Activated naive CD4-positive, alpha-beta T cell treated with anti-CD3 and anti-CD28 coated beads, Interleukin-2, amount 50 U/mL, for 24 hours (primary cell): ENCODE data around the gene DDX43.
"Not testable (repeated sequence)": the region's sequence is repeated elsewhere in the genome, so short reads cannot be mapped to it uniquely, and the experiment has no call there.

Source experiments
- H3K27ac Mint-ChIP-seq: one replicate; pipeline ENCODE4 v1.8.0; 2021; ENCODE audit warnings: mild to moderate bottlenecking, mixed read lengths
- H3K27me3 Mint-ChIP-seq: one replicate; pipeline ENCODE4 v1.8.0; 2021; ENCODE audit warnings: mixed read lengths
- H3K36me3 Mint-ChIP-seq: one replicate; pipeline ENCODE4 v1.8.0; 2021; ENCODE audit warnings: mixed read lengths
- H3K4me1 Mint-ChIP-seq: one replicate; pipeline ENCODE4 v1.8.0; 2021; ENCODE audit warnings: mixed read lengths
- H3K4me3 Mint-ChIP-seq: one replicate; pipeline ENCODE4 v1.8.0; 2021; ENCODE audit warnings: mild to moderate bottlenecking, mixed read lengths
- H3K9me3 Mint-ChIP-seq: one replicate; pipeline ENCODE4 v1.8.0; 2021; ENCODE audit warnings: mixed read lengths

Gene DDX43

GRCh38 chr6:73375216-73375615, 19.4 kb upstream of the DDX43 start:
- Mint-ChIP-seq H3K27ac (no peak overlapping the region), H3K4me1 (no peaks in the 10 kb centered on the region), H3K36me3 (no peaks in the 10 kb centered on the region), H3K27me3 (no peaks in the 10 kb centered on the region), H3K4me3 (no peak overlapping the region), H3K9me3 (no peaks in the 10 kb centered on the region)

GRCh38 chr6:73377225-73377624, 17.4 kb upstream of the DDX43 start:
- Mint-ChIP-seq H3K36me3 (no peaks in the 10 kb centered on the region), H3K4me1 (no peaks in the 10 kb centered on the region), H3K9me3 (no peaks in the 10 kb centered on the region), H3K4me3 (no peak overlapping the region), H3K27ac (no peak overlapping the region), H3K27me3 (no peaks in the 10 kb centered on the region)

- H3K4me1 Mint-ChIP-seq, H3K9me3 Mint-ChIP-seq, H3K36me3 Mint-ChIP-seq, H3K27me3 Mint-ChIP-seq, H3K4me3 Mint-ChIP-seq, H3K27ac Mint-ChIP-seq: not testable (repeated sequence)
Observed at GRCh38 chr6:73381531-73381930, 13.1 kb upstream of the DDX43 start.

- no peak overlapping the region for H3K4me3 Mint-ChIP-seq
- H3K4me1 Mint-ChIP-seq: no peaks in the 10 kb centered on the region
- H3K27me3 Mint-ChIP-seq: no peaks in the 10 kb centered on the region
- no peak overlapping the region for H3K27ac Mint-ChIP-seq
- H3K9me3 Mint-ChIP-seq: no peaks in the 10 kb centered on the region
- H3K36me3 Mint-ChIP-seq: no peaks in the 10 kb centered on the region
Observed at GRCh38 chr6:73382462-73383113, 12.0 kb upstream of the DDX43 start.

GRCh38 chr6:73388433-73388799, 6.2 kb upstream of the DDX43 start:
- H3K4me1 Mint-ChIP-seq: peaks cover 3% of the 10 kb centered on the region

GRCh38 chr6:73388800-73389512, 5.7 kb upstream of the DDX43 start:
- Mint-ChIP-seq H3K4me3 (peak overlapping the region; percentile 72), H3K27me3 (peaks cover 2% of the 10 kb centered on the region), H3K27ac (no peak overlapping the region), H3K36me3 (no peaks in the 10 kb centered on the region), H3K9me3 (no peaks in the 10 kb centered on the region), H3K4me1 (peaks cover 3% of the 10 kb centered on the region)

More at GRCh38 chr6:73388433-73388799, 6.2 kb upstream of the DDX43 start:
- Mint-ChIP-seq H3K27ac (no peak overlapping the region), H3K4me3 (peak overlapping the region; percentile 72), H3K36me3 (no peaks in the 10 kb centered on the region), H3K27me3 (peaks cover 2% of the 10 kb centered on the region), H3K9me3 (no peaks in the 10 kb centered on the region)

GRCh38 chr6:73389854-73390253, 4.8 kb upstream of the DDX43 start:
- peaks cover 2% of the 10 kb centered on the region for H3K27me3 Mint-ChIP-seq
- H3K4me1 Mint-ChIP-seq: peaks cover 3% of the 10 kb centered on the region
- no peaks in the 10 kb centered on the region for H3K9me3 Mint-ChIP-seq
- H3K27ac Mint-ChIP-seq: no peak overlapping the region
- no peak overlapping the region for H3K4me3 Mint-ChIP-seq
- no peaks in the 10 kb centered on the region for H3K36me3 Mint-ChIP-seq

- peaks cover 3% of the 10 kb centered on the region for H3K4me1 Mint-ChIP-seq
- no peaks in the 10 kb centered on the region for H3K36me3 Mint-ChIP-seq
- no peaks in the 10 kb centered on the region for H3K9me3 Mint-ChIP-seq
- peaks cover 2% of the 10 kb centered on the region for H3K27me3 Mint-ChIP-seq
- H3K4me3 Mint-ChIP-seq: no peak overlapping the region
- no peak overlapping the region for H3K27ac Mint-ChIP-seq
Observed at GRCh38 chr6:73391675-73392074, 3.0 kb upstream of the DDX43 start.

GRCh38 chr6:73392188-73392587, 2.4 kb upstream of the DDX43 start:
- H3K4me3 Mint-ChIP-seq, H3K27me3 Mint-ChIP-seq, H3K4me1 Mint-ChIP-seq, H3K27ac Mint-ChIP-seq, H3K9me3 Mint-ChIP-seq, H3K36me3 Mint-ChIP-seq: not testable (repeated sequence)

- no peak overlapping the region for H3K27ac Mint-ChIP-seq
Observed at GRCh38 chr6:73393278-73393677, 1.4 kb upstream of the DDX43 start.

GRCh38 chr6:73395875-73396274, 1.2 kb downstream of the DDX43 start:
- Mint-ChIP-seq H3K36me3 (no peaks in the 10 kb centered on the region), H3K9me3 (no peaks in the 10 kb centered on the region), H3K27me3 (peaks cover 2% of the 10 kb centered on the region), H3K4me1 (no peaks in the 10 kb centered on the region), H3K27ac (no peak overlapping the region), H3K4me3 (no peak overlapping the region)

More at GRCh38 chr6:73393278-73393677, 1.4 kb upstream of the DDX43 start:
- H3K4me3 Mint-ChIP-seq: no peak overlapping the region
- H3K27me3 Mint-ChIP-seq: peaks cover 2% of the 10 kb centered on the region
- H3K36me3 Mint-ChIP-seq: no peaks in the 10 kb centered on the region
- no peaks in the 10 kb centered on the region for H3K9me3 Mint-ChIP-seq
- H3K4me1 Mint-ChIP-seq: peaks cover 3% of the 10 kb centered on the region

- Mint-ChIP-seq H3K4me1 (no peaks in the 10 kb centered on the region), H3K4me3 (no peak overlapping the region), H3K36me3 (no peaks in the 10 kb centered on the region)
Observed at GRCh38 chr6:73400656-73401055, 6.0 kb downstream of the DDX43 start.

GRCh38 chr6:73409395-73409794, 14.8 kb downstream of the DDX43 start:
- H3K27ac Mint-ChIP-seq: no peak overlapping the region
- no peaks in the 10 kb centered on the region for H3K4me1 Mint-ChIP-seq
- no peaks in the 10 kb centered on the region for H3K9me3 Mint-ChIP-seq
- no peaks in the 10 kb centered on the region for H3K36me3 Mint-ChIP-seq
- no peaks in the 10 kb centered on the region for H3K27me3 Mint-ChIP-seq
- H3K4me3 Mint-ChIP-seq: no peak overlapping the region

More at GRCh38 chr6:73400656-73401055, 6.0 kb downstream of the DDX43 start:
- no peaks in the 10 kb centered on the region for H3K9me3 Mint-ChIP-seq
- H3K27me3 Mint-ChIP-seq: no peaks in the 10 kb centered on the region
- H3K27ac Mint-ChIP-seq: no peak overlapping the region

- Mint-ChIP-seq H3K4me1 (peaks cover under 1% of the 10 kb centered on the region), H3K4me3 (no peak overlapping the region), H3K36me3 (peaks cover under 1% of the 10 kb centered on the region), H3K9me3 (no peaks in the 10 kb centered on the region), H3K27ac (no peak overlapping the region), H3K27me3 (no peaks in the 10 kb centered on the region)
Observed at GRCh38 chr6:73413102-73413501, 18.5 kb downstream of the DDX43 start.

GRCh38 chr6:73418081-73418741, 23.6 kb downstream of the DDX43 start:
- Mint-ChIP-seq H3K4me3 (no peak overlapping the region), H3K27me3 (no peaks in the 10 kb centered on the region), H3K9me3 (no peaks in the 10 kb centered on the region), H3K4me1 (peaks cover 18% of the 10 kb centered on the region), H3K27ac (peak overlapping the region; percentile 41), H3K36me3 (peaks cover 3% of the 10 kb centered on the region)

- Mint-ChIP-seq H3K4me3 (no peak overlapping the region), H3K36me3 (peaks cover 13% of the 10 kb centered on the region), H3K27ac (no peak overlapping the region), H3K27me3 (no peaks in the 10 kb centered on the region), H3K4me1 (peaks cover 18% of the 10 kb centered on the region), H3K9me3 (no peaks in the 10 kb centered on the region)
Observed at GRCh38 chr6:73421534-73421933, 26.9 kb downstream of the DDX43 start.
